HG02884 (cell line): ENCODE data around the gene PSMG2.
"Not testable (repeated sequence)": the region's sequence is repeated elsewhere in the genome, so short reads cannot be mapped to it uniquely, and the experiment has no call there.

Experiments
- ATAC-seq: cut with Tn5 transposase; IDR thresholded peaks from one replicate; pipeline ENCODE4 v1.9.1; 2021; ENCODE audit warnings: mild to moderate bottlenecking, moderate library complexity; ENCODE audit not compliant: unreplicated experiment

PSMG2 gene

GRCh38 chr18:12758566-12758965 is 55.7 kb downstream of the PSMG2 start:
- ATAC-seq: not testable (repeated sequence)

- ATAC-seq: no peak
These were observed 62.3 kb downstream of the PSMG2 start for GRCh38 chr18:12765126-12765525.

GRCh38 chr18:12765586-12765985 is 62.7 kb downstream of the PSMG2 start:
- no peak for ATAC-seq

- ATAC-seq: no peak
These were observed 64.2 kb downstream of the PSMG2 start for GRCh38 chr18:12766986-12767433.

GRCh38 chr18:12767580-12768155 is 64.8 kb downstream of the PSMG2 start:
- ATAC-seq: no peak

- no peak for ATAC-seq
These were observed 65.8 kb downstream of the PSMG2 start for GRCh38 chr18:12768625-12769024.

- no peak for ATAC-seq
These were observed 66.3 kb downstream of the PSMG2 start for GRCh38 chr18:12769136-12769535.

- no peak for ATAC-seq
These were observed 67.0 kb downstream of the PSMG2 start for GRCh38 chr18:12769644-12770440.

GRCh38 chr18:12770469-12771219 is 67.8 kb downstream of the PSMG2 start:
- ATAC-seq: no peak

- ATAC-seq: no peak
These were observed 69.3 kb downstream of the PSMG2 start for GRCh38 chr18:12772111-12772510.

GRCh38 chr18:12773369-12773768 is 70.5 kb downstream of the PSMG2 start:
- no peak for ATAC-seq

GRCh38 chr18:12774982-12775381 is 72.1 kb downstream of the PSMG2 start:
- no peak for ATAC-seq
